HAP-1 (cell line): ENCODE data around the gene VCAM1.

ENCODE experiments used
- DNase-seq, 2 experiments: peaks; one replicate each; pipeline ENCODE4 v3.0.0-alpha.2; 2016 to 2020; ENCODE audit warnings: low spot score in 2 of 2
- H3K27me3 ChIP-seq: fragments of 250-450 bp; sonication (Bioruptor Pico); 2 replicates; pipeline ENCODE4 v1.5.1; 2020; ENCODE audit warnings: low read depth, mild to moderate bottlenecking, moderate library complexity
- H3K36me3 ChIP-seq: fragments of 250-450 bp; sonication (Bioruptor Pico); replicated peaks from 2 replicates; pipeline ENCODE4 v1.5.1; 2020; ENCODE audit warnings: mild to moderate bottlenecking
- H3K4me1 ChIP-seq: fragments of 250-450 bp; sonication (Bioruptor Pico); 2 replicates; pipeline ENCODE4 v1.5.1; 2020; ENCODE audit warnings: mild to moderate bottlenecking
- H3K4me3 ChIP-seq: fragments of 250-450 bp; sonication (Bioruptor Pico); 2 replicates; pipeline ENCODE4 v1.5.1; 2020; ENCODE audit warnings: mild to moderate bottlenecking, moderate library complexity
- H3K9me3 ChIP-seq: fragments of 250-450 bp; sonication (Bioruptor Pico); 2 replicates; pipeline ENCODE4 v1.5.1; 2020; ENCODE audit warnings: mild to moderate bottlenecking, moderate library complexity
- in situ Hi-C: fragments of 300-500 bp; cut with MboI; formaldehyde crosslinking; loops from 3 replicates; pipeline ENCODE4 v1.14.3; 2020; ENCODE audit warnings: low sequenced_read_pairs, inconsistent platforms, mixed read lengths

The VCAM1 gene

GRCh38 chr1:100736324-100736723, 16.8 kb downstream of the VCAM1 start:
- peaks cover 7% of the 10 kb centered on the region for H3K4me1 ChIP-seq
- no peak overlapping the region for H3K4me3 ChIP-seq
- in situ Hi-C loops, result no loop called here
- no peak for DNase-seq
- H3K27me3 ChIP-seq, result no peaks in the 10 kb centered on the region
- no peaks in the 10 kb centered on the region for H3K9me3 ChIP-seq
- no peaks in the 10 kb centered on the region; the same call in 1 of the 2 replicates for H3K36me3 ChIP-seq

- no peak for DNase-seq
These were observed 17.2 kb downstream of the VCAM1 start for GRCh38 chr1:100736746-100737145.

GRCh38 chr1:100746542-100746932, 27.0 kb downstream of the VCAM1 start:
- DNase-seq, result no peak
- no peaks in the 10 kb centered on the region for H3K9me3 ChIP-seq
- no peak overlapping the region for H3K4me3 ChIP-seq
- H3K4me1 ChIP-seq, result peaks cover 33% of the 10 kb centered on the region
- in situ Hi-C loops, result no loop called here
- H3K27me3 ChIP-seq, result no peaks in the 10 kb centered on the region
- H3K36me3 ChIP-seq, result no peaks in the 10 kb centered on the region

More at GRCh38 chr1:100736746-100737145, 17.2 kb downstream of the VCAM1 start:
- in situ Hi-C loops, result no loop called here
- no peaks in the 10 kb centered on the region for H3K9me3 ChIP-seq
- no peaks in the 10 kb centered on the region for H3K27me3 ChIP-seq
- H3K4me1 ChIP-seq, result peaks cover 7% of the 10 kb centered on the region
- H3K4me3 ChIP-seq, result no peak overlapping the region
- H3K36me3 ChIP-seq, result no peaks in the 10 kb centered on the region; the same call in 1 of the 2 replicates

- in situ Hi-C loops, result no loop called here
- H3K36me3 ChIP-seq, result no peaks in the 10 kb centered on the region
- H3K9me3 ChIP-seq, result no peaks in the 10 kb centered on the region
- H3K4me3 ChIP-seq, result no peak overlapping the region
- DNase-seq, result peak; percentile 57 to 99
- peaks cover 33% of the 10 kb centered on the region for H3K4me1 ChIP-seq
- H3K27me3 ChIP-seq, result no peaks in the 10 kb centered on the region
These were observed 28.2 kb downstream of the VCAM1 start for GRCh38 chr1:100747771-100748170.

GRCh38 chr1:100750005-100750885, 30.7 kb downstream of the VCAM1 start:
- in situ Hi-C loops, result no loop called here
- H3K4me3 ChIP-seq, result no peak overlapping the region

GRCh38 chr1:100752791-100753190, 33.2 kb downstream of the VCAM1 start:
- H3K9me3 ChIP-seq, result no peaks in the 10 kb centered on the region
- H3K4me3 ChIP-seq, result no peak overlapping the region
- H3K27me3 ChIP-seq, result no peaks in the 10 kb centered on the region
- peaks cover 19% of the 10 kb centered on the region for H3K4me1 ChIP-seq
- in situ Hi-C loops, result no loop called here
- DNase-seq, result no peak
- no peaks in the 10 kb centered on the region for H3K36me3 ChIP-seq

More at GRCh38 chr1:100750005-100750885, 30.7 kb downstream of the VCAM1 start:
- Histone ChIP-seq H3K27me3 (no peaks in the 10 kb centered on the region), H3K9me3 (no peaks in the 10 kb centered on the region), H3K4me1 (peaks cover 33% of the 10 kb centered on the region), H3K36me3 (no peaks in the 10 kb centered on the region)
- no peak for DNase-seq

GRCh38 chr1:100757946-100758345, 38.4 kb downstream of the VCAM1 start:
- Histone ChIP-seq H3K27me3 (no peaks in the 10 kb centered on the region), H3K4me3 (no peak overlapping the region), H3K4me1 (peaks cover 6% of the 10 kb centered on the region; the same call in 1 of the 2 replicates), H3K36me3 (no peaks in the 10 kb centered on the region), H3K9me3 (no peaks in the 10 kb centered on the region)
- in situ Hi-C loops, result no loop called here
- no peak for DNase-seq

GRCh38 chr1:100759188-100759587, 39.6 kb downstream of the VCAM1 start:
- no peaks in the 10 kb centered on the region for H3K36me3 ChIP-seq
- H3K4me1 ChIP-seq, result peaks cover 6% of the 10 kb centered on the region; the same call in 1 of the 2 replicates
- in situ Hi-C loops, result no loop called here
- H3K9me3 ChIP-seq, result no peaks in the 10 kb centered on the region
- H3K4me3 ChIP-seq, result no peak overlapping the region
- no peaks in the 10 kb centered on the region for H3K27me3 ChIP-seq
- no peak for DNase-seq

GRCh38 chr1:100760511-100760910, 41.0 kb downstream of the VCAM1 start:
- peaks cover 6% of the 10 kb centered on the region; the same call in 1 of the 2 replicates for H3K4me1 ChIP-seq
- in situ Hi-C loops, result no loop called here
- no peaks in the 10 kb centered on the region for H3K36me3 ChIP-seq
- H3K9me3 ChIP-seq, result no peaks in the 10 kb centered on the region
- no peak overlapping the region for H3K4me3 ChIP-seq
- no peak for DNase-seq
- no peaks in the 10 kb centered on the region for H3K27me3 ChIP-seq

GRCh38 chr1:100762461-100762860, 42.9 kb downstream of the VCAM1 start:
- H3K36me3 ChIP-seq, result no peaks in the 10 kb centered on the region
- H3K4me3 ChIP-seq, result no peak overlapping the region
- H3K4me1 ChIP-seq, result peaks cover 6% of the 10 kb centered on the region; the same call in 1 of the 2 replicates
- no peaks in the 10 kb centered on the region for H3K9me3 ChIP-seq
- in situ Hi-C loops, result no loop called here
- H3K27me3 ChIP-seq, result no peaks in the 10 kb centered on the region
- DNase-seq, result no peak

GRCh38 chr1:100767176-100767890, 47.8 kb downstream of the VCAM1 start:
- H3K9me3 ChIP-seq, result no peaks in the 10 kb centered on the region
- no peak for DNase-seq
- H3K4me1 ChIP-seq, result no peaks in the 10 kb centered on the region
- in situ Hi-C loops, result no loop called here
- no peaks in the 10 kb centered on the region for H3K27me3 ChIP-seq
- no peaks in the 10 kb centered on the region for H3K36me3 ChIP-seq
- no peak overlapping the region for H3K4me3 ChIP-seq

GRCh38 chr1:100769323-100769722, 49.8 kb downstream of the VCAM1 start:
- H3K36me3 ChIP-seq, result no peaks in the 10 kb centered on the region
- no peak overlapping the region for H3K4me3 ChIP-seq
- no peaks in the 10 kb centered on the region for H3K9me3 ChIP-seq
- no peaks in the 10 kb centered on the region for H3K27me3 ChIP-seq
- H3K4me1 ChIP-seq, result no peaks in the 10 kb centered on the region
- no peak for DNase-seq
- in situ Hi-C loops, result no loop called here

- no peak for DNase-seq
- Histone ChIP-seq H3K36me3 (no peaks in the 10 kb centered on the region), H3K27me3 (no peaks in the 10 kb centered on the region), H3K4me1 (no peaks in the 10 kb centered on the region), H3K9me3 (no peaks in the 10 kb centered on the region), H3K4me3 (no peak overlapping the region)
- in situ Hi-C loops, result no loop called here
These were observed 50.5 kb downstream of the VCAM1 start for GRCh38 chr1:100769906-100770646.
